Tibial artery (tissue), 4 donors: Measurements from ENCODE around the gene TBC1D10B.

Experiments used
- DNase-seq, 2 donors: peaks; one replicate each; pipeline ENCODE4 v3.0.0-alpha.2; 2019
- H3K27ac ChIP-seq, 2 donors: fragments of 200-600 bp; sonication (generic) in 1 of 2; 1 replicate in 1 of 2; 2 replicates in 1 of 2; pipeline ENCODE4 v1.5.1; 2018 to 2019; ENCODE audit warnings: mild to moderate bottlenecking in 1 of 2
- H3K27me3 ChIP-seq, 2 donors: fragments of 200-600 bp; sonication (generic) in 1 of 2; one replicate each; pipeline versions ENCODE4 v1.5.1 to v1.6.0; 2016 to 2019
- H3K36me3 ChIP-seq, 3 donors: fragments of 200-600 bp; sonication (generic) in 2 of 3; one replicate each; pipeline ENCODE4 v1.5.1; 2016 to 2019; ENCODE audit warnings: mild to moderate bottlenecking in 2 of 3
- H3K4me1 ChIP-seq, 4 donors: fragments of 200-600 bp; sonication (generic) in 2 of 4; 1 replicate in 3 of 4; 2 replicates in 1 of 4; pipeline ENCODE4 v1.5.1; 2016 to 2019
- H3K4me3 ChIP-seq, 2 donors: fragments of 200-600 bp; sonication (generic) in 1 of 2; 1 replicate in 1 of 2; 2 replicates in 1 of 2; pipeline ENCODE4 v1.5.1; 2018 to 2019; ENCODE audit warnings: mild to moderate bottlenecking in 2 of 2
- H3K9me3 ChIP-seq, 3 donors: fragments of 200-600 bp; sonication (generic) in 1 of 3; one replicate each; pipeline ENCODE4 v1.5.1; 2016 to 2019
- CTCF ChIP-seq, 2 experiments: fragments of 200-600 bp in 1 of 2; fragments of 450-650 bp in 1 of 2; IDR thresholded peaks; one replicate each; pipeline ENCODE4 v1.5.1; 2017 to 2019; ENCODE audit warnings: antibody characterized with exemption in 2 of 2, mild to moderate bottlenecking in 1 of 2, moderate library complexity in 1 of 2
- intact Hi-C: fragments of 100-400 bp; cut with DNase I; formaldehyde crosslinking; loops from one replicate; pipeline ENCODE4 v1.15.0; 2023; ENCODE audit warnings: low total_unique reads

TBC1D10B gene

GRCh38 chr16:30359871-30360170 lies 10.5 kb downstream of the TBC1D10B start:
- H3K4me3 ChIP-seq = no peak overlapping the region
- DNase-seq = no peak
- H3K36me3 ChIP-seq = peaks cover 32 to 81% (median 47%) of the 10 kb centered on the region in 3 donors
- no peak for TF ChIP-seq CTCF (IDR thresholded peaks at IDR 0.05)
- H3K27me3 ChIP-seq = no peaks in the 10 kb centered on the region
- H3K4me1 ChIP-seq = peaks cover 0 to 19% (median 14%) of the 10 kb centered on the region in 4 donors
- H3K9me3 ChIP-seq = no peaks in the 10 kb centered on the region
- intact Hi-C loops = no loop called here
- no peak overlapping the region for H3K27ac ChIP-seq

- TF ChIP-seq CTCF (IDR thresholded peaks at IDR 0.05) = no peak
- H3K4me1 ChIP-seq = peaks cover 0 to 23% (median 17%) of the 10 kb centered on the region in 4 donors
- no peaks in the 10 kb centered on the region for H3K27me3 ChIP-seq
- H3K36me3 ChIP-seq = peaks cover 30 to 75% (median 41%) of the 10 kb centered on the region in 3 donors
- intact Hi-C loops = no loop called here
- H3K4me3 ChIP-seq = no peak overlapping the region
- DNase-seq = peak in 1 of 2 donors; percentile 62
- no peaks in the 10 kb centered on the region for H3K9me3 ChIP-seq
- no peak overlapping the region for H3K27ac ChIP-seq
Observed at GRCh38 chr16:30358990-30359870, 11.1 kb downstream of the TBC1D10B start.

- no peak overlapping the region for H3K4me3 ChIP-seq
- no peak for TF ChIP-seq CTCF (IDR thresholded peaks at IDR 0.05)
- no peak for DNase-seq
- no peaks in the 10 kb centered on the region for H3K27me3 ChIP-seq
- H3K36me3 ChIP-seq = peaks cover 23 to 71% (median 40%) of the 10 kb centered on the region in 3 donors
- H3K4me1 ChIP-seq = peaks cover 0 to 30% (median 23%) of the 10 kb centered on the region in 4 donors
- intact Hi-C loops = no loop called here
- no peaks in the 10 kb centered on the region for H3K9me3 ChIP-seq
- no peak overlapping the region for H3K27ac ChIP-seq
Observed at GRCh38 chr16:30358577-30358936, 11.7 kb downstream of the TBC1D10B start.

- no peak for DNase-seq
- intact Hi-C loops = no loop called here
Observed at GRCh38 chr16:30357715-30358576, 12.3 kb downstream of the TBC1D10B start.

More at GRCh38 chr16:30357715-30358576, 12.3 kb downstream of the TBC1D10B start:
- Histone ChIP-seq H3K27ac (no peak overlapping the region), H3K27me3 (no peaks in the 10 kb centered on the region), H3K36me3 (peaks cover 21 to 71% (median 42%) of the 10 kb centered on the region in 3 donors), H3K9me3 (no peaks in the 10 kb centered on the region), H3K4me1 (peaks cover 0 to 35% (median 30%) of the 10 kb centered on the region in 4 donors), H3K4me3 (no peak overlapping the region)
- no peak for TF ChIP-seq CTCF (IDR thresholded peaks at IDR 0.05)
